BE2C (cell line): Measurements from ENCODE around the gene SVOPL.

Experiments
- DNase-seq: peaks from one replicate; pipeline ENCODE4 v3.0.0-alpha.2; 2020
- H3K27me3 ChIP-seq: fragments of 250-450 bp; sonication (Bioruptor Pico); 2 replicates; pipeline ENCODE4 v1.5.1; 2020; ENCODE audit warnings: mild to moderate bottlenecking
- H3K36me3 ChIP-seq: fragments of 250-450 bp; sonication (Bioruptor Pico); 2 replicates; pipeline ENCODE4 v1.5.1; 2020; ENCODE audit warnings: mild to moderate bottlenecking
- H3K4me1 ChIP-seq: fragments of 250-450 bp; sonication (Bioruptor Pico); 2 replicates; pipeline ENCODE4 v1.5.1; 2020
- H3K4me3 ChIP-seq: 2 replicates; pipeline ENCODE4 v1.5.1; 2011; ENCODE audit warnings: low read depth, low read length
- H3K9me3 ChIP-seq: fragments of 250-450 bp; sonication (Bioruptor Pico); 2 replicates; pipeline ENCODE4 v1.5.1; 2020
- CTCF ChIP-seq: IDR thresholded peaks from 2 replicates; pipeline ENCODE4 v1.5.1; 2012; ENCODE audit warnings: mild to moderate bottlenecking, low read depth, low read length

SVOPL gene

DNA sequence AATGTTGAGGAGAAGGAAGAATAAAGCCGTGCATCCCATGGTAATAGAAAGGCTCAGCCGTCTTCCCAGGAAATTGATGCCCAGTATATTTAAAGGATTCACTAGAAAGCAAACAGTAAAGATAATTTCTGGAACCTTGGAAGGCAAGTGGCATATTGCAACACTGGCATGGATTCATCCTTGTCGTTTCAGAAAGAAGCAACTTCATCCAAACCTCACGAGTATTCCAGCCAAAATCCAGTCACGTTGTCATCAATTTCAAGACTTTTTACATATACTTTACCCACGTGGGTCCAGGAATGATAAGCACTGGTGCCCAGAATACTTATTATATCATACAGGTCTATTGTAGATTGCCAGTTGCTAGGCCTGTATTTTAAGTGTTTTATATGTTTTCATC lies 73.8 kb downstream of the SVOPL start:
- Histone ChIP-seq H3K9me3 (no peaks in the 10 kb centered on the region; the same call in 1 of the 2 replicates), H3K36me3 (no peaks in the 10 kb centered on the region), H3K4me1 (no peaks in the 10 kb centered on the region), H3K4me3 (no peak overlapping the region), H3K27me3 (no peaks in the 10 kb centered on the region)
- DNase-seq = no peak
- TF ChIP-seq CTCF = no peak

DNA sequence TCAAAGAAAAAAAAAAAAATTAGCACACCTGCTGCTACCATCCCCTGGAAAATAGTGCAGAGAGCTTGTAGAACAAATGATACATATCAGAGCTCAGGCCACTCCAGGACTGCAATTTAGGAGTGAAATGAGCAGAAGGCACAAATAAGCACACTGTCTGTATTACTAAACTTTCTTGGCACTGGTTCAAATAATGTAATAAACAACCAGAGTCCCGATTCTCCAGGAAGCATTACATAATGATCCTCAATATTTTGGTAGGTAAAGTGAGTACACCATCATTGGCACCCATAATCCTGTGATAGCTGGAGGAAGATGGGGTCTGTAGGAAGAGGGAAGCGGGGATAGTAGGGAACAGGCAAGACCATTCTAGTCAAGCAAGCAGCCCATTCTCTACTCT lies 74.3 kb downstream of the SVOPL start:
- H3K36me3 ChIP-seq = no peaks in the 10 kb centered on the region

GRCh38 chr7:138625849-138626230 lies 75.3 kb downstream of the SVOPL start:
- DNase-seq = no peak
- Histone ChIP-seq H3K36me3 (no peaks in the 10 kb centered on the region), H3K9me3 (no peaks in the 10 kb centered on the region), H3K4me1 (no peaks in the 10 kb centered on the region), H3K27me3 (no peaks in the 10 kb centered on the region), H3K4me3 (no peak overlapping the region)
- no peak for TF ChIP-seq CTCF

More for the DNA sequence above, 74.3 kb downstream of the SVOPL start:
- Histone ChIP-seq H3K4me3 (no peak overlapping the region), H3K4me1 (no peaks in the 10 kb centered on the region), H3K9me3 (no peaks in the 10 kb centered on the region; the same call in 1 of the 2 replicates), H3K27me3 (no peaks in the 10 kb centered on the region)
- no peak for TF ChIP-seq CTCF
- DNase-seq = no peak

DNA sequence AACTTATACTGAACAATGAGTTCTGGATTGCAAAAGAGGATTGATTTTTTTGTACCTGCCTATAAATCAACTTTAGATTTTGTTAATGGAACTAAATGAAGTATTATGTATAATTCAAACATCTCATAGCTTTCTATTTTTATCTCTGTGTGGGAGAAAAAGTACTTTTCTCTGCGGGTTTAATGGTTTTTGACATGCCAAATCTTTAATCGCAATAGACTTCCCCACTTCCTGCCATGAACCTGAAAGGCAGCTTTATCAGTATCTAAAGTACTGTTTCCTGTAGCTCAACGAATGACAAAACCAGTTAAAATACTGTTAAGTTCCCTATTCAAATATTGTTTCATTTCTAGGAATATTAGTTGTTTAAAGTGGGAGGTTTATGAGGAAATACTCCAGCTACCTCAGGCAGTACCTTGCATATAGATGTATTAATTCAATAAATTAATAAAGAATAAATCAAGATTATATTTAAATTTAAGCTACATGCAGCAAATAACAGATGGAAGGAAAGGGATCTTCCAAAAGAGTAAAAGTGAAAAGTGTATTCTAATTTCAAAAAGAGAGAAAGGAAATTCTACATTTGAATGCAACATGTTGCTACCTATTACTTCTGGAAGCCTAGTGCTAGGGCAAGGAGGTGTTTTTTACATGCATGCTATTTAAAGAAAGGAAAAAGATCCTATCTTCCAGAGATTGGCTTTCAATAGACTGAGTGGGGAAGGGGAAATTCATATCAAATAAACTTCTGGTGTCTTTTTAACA lies 75.9 kb downstream of the SVOPL start:
- H3K4me1 ChIP-seq = no peaks in the 10 kb centered on the region
- H3K27me3 ChIP-seq = no peaks in the 10 kb centered on the region
- no peaks in the 10 kb centered on the region for H3K36me3 ChIP-seq
- H3K9me3 ChIP-seq = no peaks in the 10 kb centered on the region
- no peak for TF ChIP-seq CTCF
- no peak overlapping the region for H3K4me3 ChIP-seq
- DNase-seq = no peak

GRCh38 chr7:138622841-138623240 lies 78.3 kb downstream of the SVOPL start:
- no peak for DNase-seq
- H3K36me3 ChIP-seq = no peaks in the 10 kb centered on the region
- no peak for TF ChIP-seq CTCF
- H3K4me3 ChIP-seq = no peak overlapping the region
- no peaks in the 10 kb centered on the region for H3K4me1 ChIP-seq
- no peaks in the 10 kb centered on the region for H3K9me3 ChIP-seq
- H3K27me3 ChIP-seq = no peaks in the 10 kb centered on the region

- no peak for TF ChIP-seq CTCF
- no peaks in the 10 kb centered on the region for H3K36me3 ChIP-seq
- no peak for DNase-seq
- no peak overlapping the region for H3K4me3 ChIP-seq
- no peaks in the 10 kb centered on the region for H3K27me3 ChIP-seq
- H3K9me3 ChIP-seq = no peaks in the 10 kb centered on the region
- no peaks in the 10 kb centered on the region for H3K4me1 ChIP-seq
Measured at GRCh38 chr7:138618933-138619332, 82.2 kb downstream of the SVOPL start.
